Lower leg skin (tissue), 3 donors: ENCODE measurements around the gene TBCD.

Experiments used
- CTCF ChIP-seq, 3 donors: fragments of 450-650 bp; IDR thresholded peaks; one replicate each; pipeline ENCODE4 v1.5.1; 2016; ENCODE audit warnings: antibody characterized with exemption in 3 of 3, mild to moderate bottlenecking in 3 of 3, moderate library complexity in 2 of 3
- POLR2A ChIP-seq, 2 donors: fragments of 450-650 bp; IDR thresholded peaks; one replicate each; pipeline ENCODE4 v1.6.1; 2016 to 2017; ENCODE audit warnings: antibody characterized with exemption in 2 of 2, mild to moderate bottlenecking in 1 of 2, moderate library complexity in 1 of 2

GRCh38 chr17:82726427-82726826 is 25.4 kb upstream of the TBCD start:
- TF ChIP-seq POLR2A (IDR thresholded peaks at IDR 0.05) (no peak), CTCF (IDR thresholded peaks at IDR 0.05) (no peak)
